H9 (cell line): Measurements from ENCODE around the gene SULF2. TPM values are rescaled to one million over a fixed set of nuclear protein-coding genes. Genes with fewer than 3 reads are reported as not detected.

ENCODE experiments used
- DNase-seq: peaks from one replicate; pipeline ENCODE4 v3.0.0-alpha.2; 2017
- H2AFZ ChIP-seq: one replicate; pipeline ENCODE4 v1.6.1; 2013; ENCODE audit warnings: mild to moderate bottlenecking, low read length, control low read depth, moderate library complexity
- H2AK5ac ChIP-seq: 2 replicates; pipeline ENCODE4 v1.6.1; 2013; ENCODE audit warnings: low read length, control low read depth, mixed read lengths; ENCODE audit not compliant: insufficient read length
- H2BK120ac ChIP-seq: one replicate; pipeline ENCODE4 v1.6.1; 2013; ENCODE audit warnings: low read depth, mild to moderate bottlenecking, low read length, control low read depth, inconsistent platforms; ENCODE audit not compliant: poor library complexity, severe bottlenecking
- H2BK12ac ChIP-seq: 2 replicates; pipeline ENCODE4 v1.6.1; 2013; ENCODE audit warnings: low read length, control low read depth, mixed read lengths, low read depth; ENCODE audit not compliant: insufficient read length
- H2BK15ac ChIP-seq: 2 replicates; pipeline ENCODE4 v1.6.1; 2013; ENCODE audit warnings: low read depth, low read length, control low read depth
- H2BK20ac ChIP-seq: one replicate; pipeline ENCODE4 v1.6.1; 2013; ENCODE audit warnings: low read depth, mild to moderate bottlenecking, low read length, control low read depth, inconsistent platforms; ENCODE audit not compliant: poor library complexity, severe bottlenecking
- H2BK5ac ChIP-seq: 2 replicates; pipeline ENCODE4 v1.6.1; 2013; ENCODE audit warnings: low read length, control low read depth, mixed read lengths; ENCODE audit not compliant: insufficient read length
- H3K14ac ChIP-seq: 2 replicates; pipeline ENCODE4 v1.6.1; 2013; ENCODE audit warnings: low read length, control low read depth; ENCODE audit not compliant: insufficient read depth
- H3K18ac ChIP-seq: 2 replicates; pipeline ENCODE4 v1.6.1; 2013; ENCODE audit warnings: low read depth, mild to moderate bottlenecking, mixed read lengths, low read length, control low read depth; ENCODE audit not compliant: insufficient read length
- H3K23ac ChIP-seq: 2 replicates; pipeline ENCODE4 v1.6.1; 2013; ENCODE audit warnings: low read length, control low read depth, mixed read lengths, low read depth; ENCODE audit not compliant: insufficient read length
- H3K23me2 ChIP-seq: 2 replicates; pipeline ENCODE4 v1.6.1; 2013; ENCODE audit warnings: low read depth, mild to moderate bottlenecking, mixed read lengths, low read length, control low read depth; ENCODE audit not compliant: insufficient read length, poor library complexity, severe bottlenecking
- H3K27ac ChIP-seq: 2 replicates; pipeline ENCODE4 v1.5.1; 2013; ENCODE audit warnings: low read length, control low read depth, mixed read lengths, low read depth; ENCODE audit not compliant: insufficient read length
- H3K27me3 ChIP-seq: 2 replicates; pipeline ENCODE4 v1.6.1; 2013; ENCODE audit warnings: low read length, control low read depth, inconsistent platforms; ENCODE audit not compliant: insufficient read depth
- H3K4ac ChIP-seq: 2 replicates; pipeline ENCODE4 v1.6.1; 2013; ENCODE audit warnings: low read depth, mild to moderate bottlenecking, control low read depth, inconsistent platforms, low read length, moderate library complexity
- H3K4me1 ChIP-seq: 2 replicates; pipeline ENCODE4 v1.6.1; 2013; ENCODE audit warnings: low read length, control low read depth, inconsistent platforms; ENCODE audit not compliant: insufficient read depth
- H3K4me2 ChIP-seq: 2 replicates; pipeline ENCODE4 v1.6.1; 2013; ENCODE audit warnings: low read length, control low read depth, mixed read lengths; ENCODE audit not compliant: insufficient read length, insufficient read depth
- H3K56ac ChIP-seq: 2 replicates; pipeline ENCODE4 v1.6.1; 2013; ENCODE audit warnings: low read depth, mild to moderate bottlenecking, mixed read lengths, low read length, control low read depth; ENCODE audit not compliant: insufficient read length
- H3K79me1 ChIP-seq: 2 replicates; pipeline ENCODE4 v1.6.1; 2013; ENCODE audit warnings: low read depth, mild to moderate bottlenecking, moderate library complexity, low read length, control low read depth, inconsistent platforms; ENCODE audit not compliant: insufficient read depth, poor library complexity, severe bottlenecking
- H3K79me2 ChIP-seq: 2 replicates; pipeline ENCODE4 v1.6.1; 2013; ENCODE audit warnings: low read length, control low read depth, inconsistent platforms; ENCODE audit not compliant: insufficient read depth
- H3K9ac ChIP-seq: 2 replicates; pipeline ENCODE4 v1.6.1; 2013; ENCODE audit warnings: low read length, control low read depth, mixed read lengths; ENCODE audit not compliant: insufficient read length; ENCODE audit errors: extremely low read depth
- H3K9me3 ChIP-seq: one replicate; pipeline ENCODE4 v1.6.1; 2013; ENCODE audit warnings: low read depth, low read length, inconsistent platforms; ENCODE audit not compliant: control insufficient read depth
- H3T11ph ChIP-seq: one replicate; pipeline ENCODE4 v1.6.1; 2013; ENCODE audit warnings: mild to moderate bottlenecking, low read length, control low read depth, inconsistent platforms
- H4K20me1 ChIP-seq: one replicate; pipeline ENCODE4 v1.6.1; 2013; ENCODE audit not compliant: control insufficient read depth, insufficient read length, insufficient read depth
- H4K5ac ChIP-seq: 2 replicates; pipeline ENCODE4 v1.6.1; 2013; ENCODE audit warnings: low read depth, mild to moderate bottlenecking, mixed read lengths, low read length, control low read depth; ENCODE audit not compliant: insufficient read length
- H4K8ac ChIP-seq: replicated peaks from 2 replicates; pipeline ENCODE4 v1.6.1; 2013; ENCODE audit warnings: low read length, control low read depth, mixed read lengths, low read depth; ENCODE audit not compliant: insufficient read length
- H4K91ac ChIP-seq: 2 replicates; pipeline ENCODE4 v1.6.1; 2013; ENCODE audit warnings: low read depth, mild to moderate bottlenecking, moderate library complexity, mixed read lengths, low read length, control low read depth; ENCODE audit not compliant: insufficient read length
- H3K27ac Mint-ChIP-seq, 3 experiments: 2 replicates in 2 of 3; 3 replicates in 1 of 3; pipeline ENCODE4 v1.8.0; 2020 to 2021; ENCODE audit warnings: mixed read lengths in 3 of 3, mild to moderate bottlenecking in 1 of 3, moderate library complexity in 1 of 3
- H3K27me3 Mint-ChIP-seq: 2 replicates; pipeline ENCODE4 v1.8.0; 2021; ENCODE audit warnings: low read depth, mild to moderate bottlenecking, moderate library complexity, mixed read lengths
- H3K36me3 Mint-ChIP-seq, 3 experiments: 2 replicates in 2 of 3; 3 replicates in 1 of 3; pipeline ENCODE4 v1.8.0; 2020 to 2021; ENCODE audit warnings: low read depth in 3 of 3, mixed read lengths in 3 of 3; ENCODE audit not compliant: insufficient read depth in 1 of 3
- H3K4me1 Mint-ChIP-seq, 2 experiments: 2 replicates each; pipeline ENCODE4 v1.8.0; 2020; ENCODE audit warnings: mixed read lengths in 2 of 2
- H3K4me3 Mint-ChIP-seq, 2 experiments: 2 replicates in 1 of 2; 3 replicates in 1 of 2; pipeline ENCODE4 v1.8.0; 2020 to 2021; ENCODE audit warnings: mild to moderate bottlenecking in 2 of 2, mixed read lengths in 2 of 2, moderate library complexity in 1 of 2
- H3K9me3 Mint-ChIP-seq, 2 experiments: 2 replicates in 1 of 2; 3 replicates in 1 of 2; pipeline ENCODE4 v1.8.0; 2020; ENCODE audit warnings: mild to moderate bottlenecking in 2 of 2, mixed read lengths in 2 of 2, moderate library complexity in 1 of 2
- CTCF ChIP-seq: fragments of 200-600 bp; sonication (generic); conservative IDR thresholded peaks from 3 replicates; pipeline ENCODE4 v1.8.0; 2021; ENCODE audit warnings: antibody characterized with exemption, mild to moderate bottlenecking
- WGBS: extraction: QIAGEN DNeasy Blood & Tissue Kit; methylation state at CpG from one replicate; pipeline ENCODE4 v1.1.7; 2013; ENCODE audit warnings: missing lambda C conversion rate, low lambda C conversion rate, mixed read lengths; ENCODE audit not compliant: insufficient read length; ENCODE audit errors: extremely low coverage; 5-methylcytosine and 5-hydroxymethylcytosine counted together
- total RNA-seq: library from RNA; stranded (reverse); gene quantifications from 2 replicates; pipeline ENCODE4 v1.2.1, GENCODE V29; 2021

SULF2 gene
- total RNA-seq, 1 experiment from 2014 or later = 31.2 TPM

- H3K56ac ChIP-seq = no peak overlapping the region
- H3K27me3 ChIP-seq = no peaks in the 10 kb centered on the region
These were observed 176.3 kb downstream of the SULF2 start for GRCh38 chr20:47609001-47609400.

More at GRCh38 chr20:47609001-47609400, 176.3 kb downstream of the SULF2 start:
- Histone ChIP-seq H3K27ac (no peak overlapping the region), H4K8ac (no peak overlapping the region), H2AK5ac (no peak overlapping the region), H3K18ac (no peak overlapping the region), H3K4ac (no peak overlapping the region), H3K4me1 (no peaks in the 10 kb centered on the region), H2BK120ac (no peak overlapping the region), H3K9ac (no peak overlapping the region), H3K23me2 (no peaks in the 10 kb centered on the region), H2BK5ac (no peak overlapping the region), H2BK20ac (no peak overlapping the region), H2BK12ac (no peak overlapping the region), H4K5ac (no peak overlapping the region), H3K23ac (no peak overlapping the region), H4K91ac (no peak overlapping the region), H3K79me2 (no peaks in the 10 kb centered on the region), H3K79me1 (peaks cover 2% of the 10 kb centered on the region), H3K14ac (no peak overlapping the region), H3T11ph (no peak overlapping the region), H2BK15ac (no peak overlapping the region), H3K4me2 (no peak overlapping the region), H3K9me3 (no peaks in the 10 kb centered on the region), H4K20me1 (no peaks in the 10 kb centered on the region), H2AFZ (no peak overlapping the region)
- WGBS = no CpG with 5 or more reads among the region's 5 CpGs
- no peak for DNase-seq
- Mint-ChIP-seq H3K4me1 (peaks cover 6 to 7% of the 10 kb centered on the region in 2 experiments), H3K4me3 (no peak overlapping the region), H3K9me3 (no peaks in the 10 kb centered on the region), H3K36me3 (no peaks in the 10 kb centered on the region; a peak in 1 of 7 replicates), H3K27me3 (no peaks in the 10 kb centered on the region; the same call in 1 of the 2 replicates), H3K27ac (no peak overlapping the region)
- no peak for TF ChIP-seq CTCF
